ENCODE results near the gene DST. TPM values are rescaled to one million over a fixed set of nuclear protein-coding genes. Genes with fewer than 3 reads are reported as not detected.

The DST gene
- total RNA-seq, 1 experiment from 2014 or later, result 132 TPM

DNA sequence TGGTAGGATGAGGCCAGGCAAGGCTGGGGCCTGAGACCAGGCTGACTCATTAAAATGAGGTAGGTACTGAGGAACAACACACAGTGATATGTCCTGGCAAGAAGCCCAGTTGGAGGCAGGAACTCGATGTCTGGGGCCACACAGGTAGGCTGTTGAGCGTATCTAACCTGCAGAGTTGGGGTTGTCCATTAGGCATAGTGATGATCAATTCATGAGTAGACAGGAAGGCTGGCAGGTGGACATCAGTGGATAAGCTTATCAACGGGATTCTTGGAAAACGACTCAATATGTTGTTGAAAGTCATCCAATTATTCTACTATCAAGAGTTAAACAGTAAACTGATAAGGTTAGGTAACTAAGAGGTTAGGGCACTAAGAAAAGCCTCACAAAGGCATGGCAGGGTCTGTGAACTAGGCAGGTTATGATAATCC lies 202.1 kb downstream of the DST start (continued):
- TF ChIP-seq, protein P1, sequence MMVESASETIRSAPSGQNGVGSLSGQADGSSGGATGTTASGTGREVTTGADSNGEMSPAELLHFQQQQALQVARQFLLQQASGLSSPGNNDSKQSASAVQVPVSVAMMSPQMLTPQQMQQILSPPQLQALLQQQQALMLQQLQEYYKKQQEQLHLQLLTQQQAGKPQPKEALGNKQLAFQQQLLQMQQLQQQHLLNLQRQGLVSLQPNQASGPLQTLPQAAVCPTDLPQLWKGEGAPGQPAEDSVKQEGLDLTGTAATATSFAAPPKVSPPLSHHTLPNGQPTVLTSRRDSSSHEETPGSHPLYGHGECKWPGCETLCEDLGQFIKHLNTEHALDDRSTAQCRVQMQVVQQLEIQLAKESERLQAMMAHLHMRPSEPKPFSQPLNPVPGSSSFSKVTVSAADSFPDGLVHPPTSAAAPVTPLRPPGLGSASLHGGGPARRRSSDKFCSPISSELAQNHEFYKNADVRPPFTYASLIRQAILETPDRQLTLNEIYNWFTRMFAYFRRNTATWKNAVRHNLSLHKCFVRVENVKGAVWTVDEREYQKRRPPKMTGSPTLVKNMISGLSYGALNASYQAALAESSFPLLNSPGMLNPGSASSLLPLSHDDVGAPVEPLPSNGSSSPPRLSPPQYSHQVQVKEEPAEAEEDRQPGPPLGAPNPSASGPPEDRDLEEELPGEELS (CRISPR knock-in tag; IDR thresholded peaks at IDR 0.05), result no peak
- TF ChIP-seq, protein P2, sequence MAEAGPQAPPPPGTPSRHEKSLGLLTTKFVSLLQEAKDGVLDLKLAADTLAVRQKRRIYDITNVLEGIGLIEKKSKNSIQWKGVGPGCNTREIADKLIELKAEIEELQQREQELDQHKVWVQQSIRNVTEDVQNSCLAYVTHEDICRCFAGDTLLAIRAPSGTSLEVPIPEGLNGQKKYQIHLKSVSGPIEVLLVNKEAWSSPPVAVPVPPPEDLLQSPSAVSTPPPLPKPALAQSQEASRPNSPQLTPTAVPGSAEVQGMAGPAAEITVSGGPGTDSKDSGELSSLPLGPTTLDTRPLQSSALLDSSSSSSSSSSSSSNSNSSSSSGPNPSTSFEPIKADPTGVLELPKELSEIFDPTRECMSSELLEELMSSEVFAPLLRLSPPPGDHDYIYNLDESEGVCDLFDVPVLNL (CRISPR knock-in tag; IDR thresholded peaks at IDR 0.05; ENCODE audit: borderline replicate concordance, low read depth), result no peak
- TF ChIP-seq SP1 (CRISPR knock-in tag; conservative IDR thresholded peaks at IDR 0.05), result no peak
- TF ChIP-seq ESRRA (CRISPR knock-in tag; IDR thresholded peaks at IDR 0.05; ENCODE audit: borderline replicate concordance), result no peak

DNA sequence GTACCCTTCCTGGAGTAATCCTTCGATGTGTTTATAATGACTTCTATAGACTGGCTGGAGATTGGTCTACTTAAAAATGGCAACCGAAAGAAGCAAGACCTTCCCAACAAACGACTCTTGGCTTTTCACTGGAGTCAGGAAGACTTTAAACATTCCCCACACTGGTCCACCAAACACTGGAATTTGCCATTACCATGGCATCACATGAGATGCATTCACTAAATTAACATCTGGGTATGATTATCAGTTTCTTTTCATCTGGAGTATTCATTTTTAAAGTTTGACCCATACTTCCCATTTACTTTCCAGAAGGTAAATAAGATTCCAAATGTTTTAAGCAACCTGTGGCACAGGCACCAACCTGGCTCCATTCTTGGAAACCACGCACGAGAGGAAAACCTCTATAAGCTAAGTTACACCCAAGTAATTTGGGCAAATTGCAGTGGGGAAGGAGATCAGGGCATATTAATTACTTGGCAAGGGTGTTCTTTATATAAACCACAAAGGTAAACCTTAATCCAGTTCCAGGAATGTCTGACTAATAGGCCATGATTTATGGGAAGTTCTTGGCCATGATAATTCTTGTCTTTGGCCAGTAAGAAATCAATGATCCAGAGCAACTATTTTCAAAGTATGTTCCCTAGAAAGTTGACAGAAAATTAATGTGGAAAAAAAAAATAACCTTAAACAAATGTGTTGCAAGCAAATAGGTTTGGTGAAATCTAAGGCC lies 205.4 kb downstream of the DST start:
- peaks cover 13% of the 10 kb centered on the region for H3K36me3 Mint-ChIP-seq
- DNase-seq (ENCODE audit: low spot score) (no peak), ATAC-seq (no peak)
- no peak overlapping the region for H3K27ac Mint-ChIP-seq
- ChIA-PET CTCF (no interaction called here), POLR2A (no interaction called here)
- no peaks in the 10 kb centered on the region for H3K27me3 Mint-ChIP-seq (ENCODE audit: low read depth)
- no peaks in the 10 kb centered on the region for H3K4me1 Mint-ChIP-seq
- H3K9me3 Mint-ChIP-seq, result peaks cover 26% of the 10 kb centered on the region
- H3K4me3 Mint-ChIP-seq, result no peak overlapping the region
- no peak for TF ChIP-seq FOXP1 (CRISPR knock-in tag; IDR thresholded peaks at IDR 0.05; ENCODE audit: borderline replicate concordance)
- TF ChIP-seq OVOL2 (CRISPR knock-in tag; IDR thresholded peaks at IDR 0.05; ENCODE audit: borderline replicate concordance), result no peak
- TF ChIP-seq FOXJ3 (CRISPR knock-in tag; IDR thresholded peaks at IDR 0.05; ENCODE audit: borderline replicate concordance), result no peak
- TF ChIP-seq, protein P3, sequence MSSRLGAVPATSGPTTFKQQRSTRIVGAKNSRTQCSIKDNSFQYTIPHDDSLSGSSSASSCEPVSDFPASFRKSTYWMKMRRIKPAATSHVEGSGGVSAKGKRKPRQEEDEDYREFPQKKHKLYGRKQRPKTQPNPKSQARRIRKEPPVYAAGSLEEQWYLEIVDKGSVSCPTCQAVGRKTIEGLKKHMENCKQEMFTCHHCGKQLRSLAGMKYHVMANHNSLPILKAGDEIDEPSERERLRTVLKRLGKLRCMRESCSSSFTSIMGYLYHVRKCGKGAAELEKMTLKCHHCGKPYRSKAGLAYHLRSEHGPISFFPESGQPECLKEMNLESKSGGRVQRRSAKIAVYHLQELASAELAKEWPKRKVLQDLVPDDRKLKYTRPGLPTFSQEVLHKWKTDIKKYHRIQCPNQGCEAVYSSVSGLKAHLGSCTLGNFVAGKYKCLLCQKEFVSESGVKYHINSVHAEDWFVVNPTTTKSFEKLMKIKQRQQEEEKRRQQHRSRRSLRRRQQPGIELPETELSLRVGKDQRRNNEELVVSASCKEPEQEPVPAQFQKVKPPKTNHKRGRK (CRISPR knock-in tag; IDR thresholded peaks at IDR 0.05; ENCODE audit: borderline replicate concordance), result no peak
- TF ChIP-seq, protein P2 (CRISPR knock-in tag; IDR thresholded peaks at IDR 0.05; ENCODE audit: borderline replicate concordance, low read depth), result no peak
- no peak for TF ChIP-seq JAZF1 (CRISPR knock-in tag; IDR thresholded peaks at IDR 0.05)
- no peak for TF ChIP-seq EMX1 (CRISPR knock-in tag; IDR thresholded peaks at IDR 0.05)
- TF ChIP-seq RELA (CRISPR knock-in tag; IDR thresholded peaks at IDR 0.05; ENCODE audit: borderline replicate concordance), result no peak
- TF ChIP-seq, protein P4, sequence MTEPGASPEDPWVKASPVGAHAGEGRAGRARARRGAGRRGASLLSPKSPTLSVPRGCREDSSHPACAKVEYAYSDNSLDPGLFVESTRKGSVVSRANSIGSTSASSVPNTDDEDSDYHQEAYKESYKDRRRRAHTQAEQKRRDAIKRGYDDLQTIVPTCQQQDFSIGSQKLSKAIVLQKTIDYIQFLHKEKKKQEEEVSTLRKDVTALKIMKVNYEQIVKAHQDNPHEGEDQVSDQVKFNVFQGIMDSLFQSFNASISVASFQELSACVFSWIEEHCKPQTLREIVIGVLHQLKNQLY (CRISPR knock-in tag; IDR thresholded peaks at IDR 0.05), result no peak
- TF ChIP-seq, protein P5, sequence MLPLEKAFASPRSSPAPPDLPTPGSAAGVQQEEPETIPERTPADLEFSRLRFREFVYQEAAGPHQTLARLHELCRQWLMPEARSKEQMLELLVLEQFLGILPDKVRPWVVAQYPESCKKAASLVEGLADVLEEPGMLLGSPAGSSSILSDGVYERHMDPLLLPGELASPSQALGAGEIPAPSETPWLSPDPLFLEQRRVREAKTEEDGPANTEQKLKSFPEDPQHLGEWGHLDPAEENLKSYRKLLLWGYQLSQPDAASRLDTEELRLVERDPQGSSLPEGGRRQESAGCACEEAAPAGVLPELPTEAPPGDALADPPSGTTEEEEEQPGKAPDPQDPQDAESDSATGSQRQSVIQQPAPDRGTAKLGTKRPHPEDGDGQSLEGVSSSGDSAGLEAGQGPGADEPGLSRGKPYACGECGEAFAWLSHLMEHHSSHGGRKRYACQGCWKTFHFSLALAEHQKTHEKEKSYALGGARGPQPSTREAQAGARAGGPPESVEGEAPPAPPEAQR (CRISPR knock-in tag; IDR thresholded peaks at IDR 0.05), result no peak
- TF ChIP-seq, protein P6, sequence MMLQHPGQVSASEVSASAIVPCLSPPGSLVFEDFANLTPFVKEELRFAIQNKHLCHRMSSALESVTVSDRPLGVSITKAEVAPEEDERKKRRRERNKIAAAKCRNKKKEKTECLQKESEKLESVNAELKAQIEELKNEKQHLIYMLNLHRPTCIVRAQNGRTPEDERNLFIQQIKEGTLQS (CRISPR knock-in tag; conservative IDR thresholded peaks at IDR 0.05), result no peak
- TF ChIP-seq, protein P7, sequence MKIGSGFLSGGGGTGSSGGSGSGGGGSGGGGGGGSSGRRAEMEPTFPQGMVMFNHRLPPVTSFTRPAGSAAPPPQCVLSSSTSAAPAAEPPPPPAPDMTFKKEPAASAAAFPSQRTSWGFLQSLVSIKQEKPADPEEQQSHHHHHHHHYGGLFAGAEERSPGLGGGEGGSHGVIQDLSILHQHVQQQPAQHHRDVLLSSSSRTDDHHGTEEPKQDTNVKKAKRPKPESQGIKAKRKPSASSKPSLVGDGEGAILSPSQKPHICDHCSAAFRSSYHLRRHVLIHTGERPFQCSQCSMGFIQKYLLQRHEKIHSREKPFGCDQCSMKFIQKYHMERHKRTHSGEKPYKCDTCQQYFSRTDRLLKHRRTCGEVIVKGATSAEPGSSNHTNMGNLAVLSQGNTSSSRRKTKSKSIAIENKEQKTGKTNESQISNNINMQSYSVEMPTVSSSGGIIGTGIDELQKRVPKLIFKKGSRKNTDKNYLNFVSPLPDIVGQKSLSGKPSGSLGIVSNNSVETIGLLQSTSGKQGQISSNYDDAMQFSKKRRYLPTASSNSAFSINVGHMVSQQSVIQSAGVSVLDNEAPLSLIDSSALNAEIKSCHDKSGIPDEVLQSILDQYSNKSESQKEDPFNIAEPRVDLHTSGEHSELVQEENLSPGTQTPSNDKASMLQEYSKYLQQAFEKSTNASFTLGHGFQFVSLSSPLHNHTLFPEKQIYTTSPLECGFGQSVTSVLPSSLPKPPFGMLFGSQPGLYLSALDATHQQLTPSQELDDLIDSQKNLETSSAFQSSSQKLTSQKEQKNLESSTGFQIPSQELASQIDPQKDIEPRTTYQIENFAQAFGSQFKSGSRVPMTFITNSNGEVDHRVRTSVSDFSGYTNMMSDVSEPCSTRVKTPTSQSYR (CRISPR knock-in tag; IDR thresholded peaks at IDR 0.05), result no peak

Data from WTC11 (cell line).